IPS-NIHi11 (cell line): ENCODE measurements around the gene CRP.
A peak's percentile ranks its signal among the peaks of the same experiment; 100 is the strongest.
"Not testable (repeated sequence)": the region's sequence is repeated elsewhere in the genome, so short reads cannot be mapped to it uniquely, and the experiment has no call there.

ENCODE experiments used
- DNase-seq: peaks from one replicate; pipeline ENCODE4 v3.0.0; 2012; ENCODE audit warnings: mixed read lengths, low spot score

CRP gene

GRCh38 chr1:159714529-159714928 is at the start of gene CRP:
TSS of gene CRP (minus strand) at chr1:159714589. CDS start at chr1:159714485, 104 bp downstream.
- no peak for DNase-seq

- peak; percentile 17 for DNase-seq
Measured at GRCh38 chr1:159763686-159764085, 49.3 kb upstream of the CRP start.

GRCh38 chr1:159756397-159756796 is 42.0 kb upstream of the CRP start:
- DNase-seq, result no peak

GRCh38 chr1:159755451-159756007 is 41.1 kb upstream of the CRP start:
- no peak for DNase-seq

GRCh38 chr1:159753386-159753785 is 39.0 kb upstream of the CRP start:
- DNase-seq, result no peak

GRCh38 chr1:159752135-159752580 is 37.8 kb upstream of the CRP start:
- DNase-seq, result no peak

- no peak for DNase-seq
Measured at GRCh38 chr1:159751031-159751430, 36.6 kb upstream of the CRP start.

- no peak for DNase-seq
Measured at GRCh38 chr1:159750621-159751020, 36.2 kb upstream of the CRP start.

- no peak for DNase-seq
Measured at GRCh38 chr1:159749630-159750029, 35.2 kb upstream of the CRP start.

GRCh38 chr1:159748370-159748769 is 34.0 kb upstream of the CRP start:
- no peak for DNase-seq

GRCh38 chr1:159746666-159747065 is 32.3 kb upstream of the CRP start:
- no peak for DNase-seq

- DNase-seq, result no peak
Measured at GRCh38 chr1:159743651-159744410, 29.4 kb upstream of the CRP start.

GRCh38 chr1:159737238-159737916 is 23.0 kb upstream of the CRP start:
- DNase-seq, result no peak

GRCh38 chr1:159723188-159723587 is 8.8 kb upstream of the CRP start:
- DNase-seq, result not testable (repeated sequence)

GRCh38 chr1:159719990-159720389 is 5.6 kb upstream of the CRP start:
- DNase-seq, result no peak

GRCh38 chr1:159715855-159716254 is 1.5 kb upstream of the CRP start:
- no peak for DNase-seq

GRCh38 chr1:159712080-159712479 is 2.3 kb downstream of the CRP start:
- no peak for DNase-seq

- DNase-seq, result no peak
Measured at GRCh38 chr1:159707472-159708260, 6.7 kb downstream of the CRP start.

GRCh38 chr1:159705904-159706256 is 8.5 kb downstream of the CRP start:
- DNase-seq, result no peak

- DNase-seq, result no peak
Measured at GRCh38 chr1:159705251-159705903, 9.0 kb downstream of the CRP start.

GRCh38 chr1:159704481-159704880 is 9.9 kb downstream of the CRP start:
- DNase-seq, result no peak

GRCh38 chr1:159700312-159700711 is 14.1 kb downstream of the CRP start:
- no peak for DNase-seq
